WERI-Rb-1 (cell line): ENCODE measurements around the gene RPL27.

Experiments
- DNase-seq: peaks from one replicate; pipeline ENCODE4 v3.0.0-alpha.2; 2020
- H3K27ac ChIP-seq: fragments of 250-450 bp; sonication (Bioruptor Pico); 2 replicates; pipeline ENCODE4 v1.5.1; 2020; ENCODE audit warnings: mild to moderate bottlenecking, moderate library complexity
- H3K27me3 ChIP-seq: fragments of 250-450 bp; sonication (Bioruptor Pico); 2 replicates; pipeline ENCODE4 v1.5.1; 2021; ENCODE audit warnings: mild to moderate bottlenecking, low read depth, moderate library complexity; ENCODE audit not compliant: insufficient read depth, severe bottlenecking
- H3K36me3 ChIP-seq: fragments of 250-450 bp; sonication (Bioruptor Pico); 2 replicates; pipeline ENCODE4 v1.5.1; 2020; ENCODE audit warnings: mild to moderate bottlenecking, moderate library complexity
- H3K4me3 ChIP-seq: 2 replicates; pipeline ENCODE4 v1.5.1; 2011; ENCODE audit warnings: low read depth, mild to moderate bottlenecking, control low read depth, low read length
- H3K9me3 ChIP-seq: fragments of 250-450 bp; sonication (Bioruptor Pico); 2 replicates; pipeline ENCODE4 v1.5.1; 2021; ENCODE audit warnings: mild to moderate bottlenecking, moderate library complexity; ENCODE audit not compliant: severe bottlenecking
- CTCF ChIP-seq: IDR thresholded peaks from 2 replicates; pipeline ENCODE4 v1.5.1; 2011; ENCODE audit warnings: low read depth, mild to moderate bottlenecking, control low read depth, inconsistent platforms, low read length

Gene RPL27

GRCh38 chr17:43014020-43014648, 15.9 kb downstream of the RPL27 start:
- H3K4me3 ChIP-seq, result no peak overlapping the region
- no peak overlapping the region for H3K27ac ChIP-seq
- no peak for DNase-seq
- no peaks in the 10 kb centered on the region for H3K27me3 ChIP-seq
- no peak for TF ChIP-seq CTCF
- peaks cover 41% of the 10 kb centered on the region for H3K36me3 ChIP-seq
- no peaks in the 10 kb centered on the region for H3K9me3 ChIP-seq

GRCh38 chr17:43014649-43015542, 16.7 kb downstream of the RPL27 start:
- TF ChIP-seq CTCF, result no peak
- H3K36me3 ChIP-seq, result peaks cover 41% of the 10 kb centered on the region
- H3K27me3 ChIP-seq, result no peaks in the 10 kb centered on the region
- H3K9me3 ChIP-seq, result no peaks in the 10 kb centered on the region
- no peak overlapping the region for H3K27ac ChIP-seq
- DNase-seq, result no peak
- H3K4me3 ChIP-seq, result no peak overlapping the region

- Histone ChIP-seq H3K9me3 (no peaks in the 10 kb centered on the region), H3K27me3 (no peaks in the 10 kb centered on the region), H3K27ac (no peak overlapping the region; the same call in 1 of the 2 replicates), H3K36me3 (peaks cover 41% of the 10 kb centered on the region), H3K4me3 (no peak overlapping the region)
- no peak for TF ChIP-seq CTCF
- DNase-seq, result no peak
Measured at GRCh38 chr17:43015579-43015978, 17.4 kb downstream of the RPL27 start.

GRCh38 chr17:43016216-43016615, 18.0 kb downstream of the RPL27 start:
- DNase-seq, result no peak
- H3K36me3 ChIP-seq, result peaks cover 41% of the 10 kb centered on the region
- H3K27me3 ChIP-seq, result no peaks in the 10 kb centered on the region
- H3K4me3 ChIP-seq, result no peak overlapping the region
- no peaks in the 10 kb centered on the region for H3K9me3 ChIP-seq
- no peak overlapping the region; the same call in 1 of the 2 replicates for H3K27ac ChIP-seq
- no peak for TF ChIP-seq CTCF

GRCh38 chr17:43018008-43018853, 20.0 kb downstream of the RPL27 start:
- H3K4me3 ChIP-seq, result no peak overlapping the region
- H3K27me3 ChIP-seq, result no peaks in the 10 kb centered on the region
- no peaks in the 10 kb centered on the region for H3K9me3 ChIP-seq
- peaks cover 41% of the 10 kb centered on the region for H3K36me3 ChIP-seq
- no peak for TF ChIP-seq CTCF
- no peak overlapping the region for H3K27ac ChIP-seq
- DNase-seq, result no peak
